ENCODE results near the gene GASK1A.

Gene GASK1A

GRCh38 chr3:42994595-42994994 lies 15.5 kb downstream of the GASK1A start:
- no peak overlapping the region for H3K27ac Mint-ChIP-seq
- H3K9me3 Mint-ChIP-seq, result no peaks in the 10 kb centered on the region
- no peak for DNase-seq (ENCODE audit: low spot score)
- H3K4me1 Mint-ChIP-seq (ENCODE audit: low read depth), result peaks cover 3% of the 10 kb centered on the region
- H3K27me3 Mint-ChIP-seq (ENCODE audit: low read depth), result no peaks in the 10 kb centered on the region
- no peak overlapping the region for H3K4me3 Mint-ChIP-seq
- no peaks in the 10 kb centered on the region for H3K36me3 Mint-ChIP-seq (ENCODE audit: low read depth)

GRCh38 chr3:42996021-42996420 lies 16.9 kb downstream of the GASK1A start:
- Mint-ChIP-seq H3K4me1 (ENCODE audit: low read depth) (peaks cover 3% of the 10 kb centered on the region), H3K4me3 (no peak overlapping the region), H3K27me3 (ENCODE audit: low read depth) (no peaks in the 10 kb centered on the region), H3K27ac (no peak overlapping the region), H3K9me3 (no peaks in the 10 kb centered on the region), H3K36me3 (ENCODE audit: low read depth) (no peaks in the 10 kb centered on the region)
- no peak for DNase-seq (ENCODE audit: low spot score)

DNA sequence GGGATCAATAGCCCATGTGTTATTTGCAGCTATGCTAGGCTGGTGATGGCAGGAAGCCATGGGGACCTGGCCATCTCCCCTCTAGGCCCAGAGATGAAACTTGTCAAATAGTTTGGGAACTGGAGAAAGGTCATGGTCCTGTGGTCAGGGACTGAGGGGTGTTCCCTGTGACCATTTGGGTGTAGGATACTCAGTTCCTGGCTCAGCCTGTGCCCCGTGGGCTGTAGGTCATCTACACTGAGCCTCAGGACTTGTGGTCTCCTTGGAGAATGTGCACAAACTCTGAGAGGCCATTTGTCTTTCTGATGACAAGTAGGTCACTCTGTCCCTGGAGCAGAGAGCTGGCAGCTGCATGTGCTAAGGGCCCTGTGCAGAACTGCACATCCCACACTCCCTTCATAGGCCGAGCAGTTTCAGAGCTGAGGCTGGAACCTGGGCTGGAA lies 17.5 kb downstream of the GASK1A start:
- H3K9me3 Mint-ChIP-seq, result no peaks in the 10 kb centered on the region
- peaks cover 3% of the 10 kb centered on the region for H3K4me1 Mint-ChIP-seq (ENCODE audit: low read depth)
- DNase-seq (ENCODE audit: low spot score), result no peak
- no peak overlapping the region for H3K27ac Mint-ChIP-seq
- no peak overlapping the region for H3K4me3 Mint-ChIP-seq
- H3K36me3 Mint-ChIP-seq (ENCODE audit: low read depth), result no peaks in the 10 kb centered on the region
- H3K27me3 Mint-ChIP-seq (ENCODE audit: low read depth), result no peaks in the 10 kb centered on the region

DNA sequence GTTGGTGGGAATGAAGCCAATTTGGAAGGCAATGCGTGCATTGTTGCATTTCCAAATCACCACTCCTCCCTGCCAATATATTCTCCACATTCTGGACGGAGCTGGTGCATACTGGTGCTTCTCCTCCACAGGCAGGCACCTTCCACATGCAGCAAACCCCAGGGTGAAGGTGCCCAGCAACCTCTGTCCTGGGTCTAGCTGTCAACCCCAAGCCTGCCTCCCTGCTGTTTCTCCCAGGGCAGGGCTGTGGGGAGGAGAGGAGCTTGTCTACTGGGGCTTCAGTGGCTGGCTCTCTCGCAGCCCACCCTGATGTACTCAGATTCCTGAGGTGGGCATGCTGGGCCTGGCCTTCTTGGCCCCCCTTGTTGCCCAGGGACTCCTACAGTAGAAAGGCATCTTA lies 20.1 kb downstream of the GASK1A start:
- H3K27ac Mint-ChIP-seq, result no peak overlapping the region
- peaks cover 2% of the 10 kb centered on the region for H3K27me3 Mint-ChIP-seq (ENCODE audit: low read depth)
- H3K4me1 Mint-ChIP-seq (ENCODE audit: low read depth), result peaks cover 3% of the 10 kb centered on the region
- H3K4me3 Mint-ChIP-seq, result no peak overlapping the region
- H3K36me3 Mint-ChIP-seq (ENCODE audit: low read depth), result no peaks in the 10 kb centered on the region
- no peak for DNase-seq (ENCODE audit: low spot score)
- no peaks in the 10 kb centered on the region for H3K9me3 Mint-ChIP-seq

DNA sequence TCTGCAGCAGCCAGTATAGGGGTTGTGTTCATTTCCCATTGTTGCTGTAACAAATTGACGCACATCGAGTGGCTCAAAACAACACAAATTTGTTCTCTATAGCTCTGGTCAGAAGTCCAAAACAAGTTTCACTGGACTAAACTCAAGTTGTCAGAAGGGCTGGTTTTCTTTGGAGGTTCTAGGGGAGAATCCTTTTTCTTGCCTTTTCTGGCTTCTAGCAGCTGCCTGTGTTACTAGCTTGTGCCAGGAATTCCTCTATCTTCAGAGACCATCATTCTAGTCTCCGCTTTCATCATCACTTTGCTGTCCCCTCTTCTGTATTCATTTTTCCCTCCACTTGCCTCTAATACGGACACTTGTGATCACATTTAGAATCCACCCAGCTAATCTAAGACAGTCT lies 20.5 kb downstream of the GASK1A start:
- Mint-ChIP-seq H3K4me3 (no peak overlapping the region), H3K9me3 (no peaks in the 10 kb centered on the region), H3K4me1 (ENCODE audit: low read depth) (peaks cover 3% of the 10 kb centered on the region), H3K27me3 (ENCODE audit: low read depth) (peaks cover 2% of the 10 kb centered on the region), H3K27ac (no peak overlapping the region), H3K36me3 (ENCODE audit: low read depth) (no peaks in the 10 kb centered on the region)
- DNase-seq (ENCODE audit: low spot score), result no peak

- no peaks in the 10 kb centered on the region for H3K9me3 Mint-ChIP-seq
- DNase-seq (ENCODE audit: low spot score), result no peak
- no peak overlapping the region for H3K4me3 Mint-ChIP-seq
- no peak overlapping the region for H3K27ac Mint-ChIP-seq
- no peaks in the 10 kb centered on the region for H3K36me3 Mint-ChIP-seq (ENCODE audit: low read depth)
- H3K4me1 Mint-ChIP-seq (ENCODE audit: low read depth), result no peaks in the 10 kb centered on the region
- H3K27me3 Mint-ChIP-seq (ENCODE audit: low read depth), result peaks cover 2% of the 10 kb centered on the region
Observed at GRCh38 chr3:43000387-43000786, 21.3 kb downstream of the GASK1A start.

- no peak for DNase-seq (ENCODE audit: low spot score)
- no peak overlapping the region for H3K27ac Mint-ChIP-seq
- H3K27me3 Mint-ChIP-seq (ENCODE audit: low read depth), result peaks cover 4% of the 10 kb centered on the region
- no peaks in the 10 kb centered on the region for H3K4me1 Mint-ChIP-seq (ENCODE audit: low read depth)
- no peak overlapping the region for H3K4me3 Mint-ChIP-seq
- no peaks in the 10 kb centered on the region for H3K9me3 Mint-ChIP-seq
- no peaks in the 10 kb centered on the region for H3K36me3 Mint-ChIP-seq (ENCODE audit: low read depth)
Observed at GRCh38 chr3:43001094-43001553, 22.0 kb downstream of the GASK1A start.

GRCh38 chr3:43001556-43002121 lies 22.5 kb downstream of the GASK1A start:
- no peaks in the 10 kb centered on the region for H3K9me3 Mint-ChIP-seq
- H3K27ac Mint-ChIP-seq, result no peak overlapping the region
- DNase-seq (ENCODE audit: low spot score), result no peak
- H3K4me3 Mint-ChIP-seq, result no peak overlapping the region
- no peaks in the 10 kb centered on the region for H3K4me1 Mint-ChIP-seq (ENCODE audit: low read depth)
- H3K27me3 Mint-ChIP-seq (ENCODE audit: low read depth), result peaks cover 4% of the 10 kb centered on the region
- H3K36me3 Mint-ChIP-seq (ENCODE audit: low read depth), result no peaks in the 10 kb centered on the region

DNA sequence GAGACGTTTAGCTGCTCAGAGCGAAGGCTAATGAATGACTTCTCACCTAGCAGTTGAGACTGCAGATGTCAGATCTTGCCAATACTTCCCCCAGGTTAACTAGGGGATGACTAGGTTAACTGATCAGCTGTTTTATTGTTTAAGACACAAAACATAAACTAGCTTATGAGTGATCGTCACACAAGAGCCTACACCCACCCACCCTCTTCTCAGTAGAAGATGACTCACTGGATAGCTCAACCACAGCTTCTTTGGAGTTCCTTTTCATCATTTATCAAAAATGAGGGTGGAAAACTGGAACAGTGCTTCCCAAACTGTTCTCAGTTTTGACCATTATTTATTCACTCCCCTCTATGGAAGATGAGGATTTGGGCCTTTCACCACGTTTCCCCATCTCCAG lies 25.2 kb downstream of the GASK1A start:
- H3K27me3 Mint-ChIP-seq (ENCODE audit: low read depth), result peaks cover 7% of the 10 kb centered on the region
- H3K27ac Mint-ChIP-seq, result no peak overlapping the region
- no peak overlapping the region for H3K4me3 Mint-ChIP-seq
- no peaks in the 10 kb centered on the region for H3K9me3 Mint-ChIP-seq
- H3K36me3 Mint-ChIP-seq (ENCODE audit: low read depth), result no peaks in the 10 kb centered on the region
- DNase-seq (ENCODE audit: low spot score), result no peak
- H3K4me1 Mint-ChIP-seq (ENCODE audit: low read depth), result no peaks in the 10 kb centered on the region

DNA sequence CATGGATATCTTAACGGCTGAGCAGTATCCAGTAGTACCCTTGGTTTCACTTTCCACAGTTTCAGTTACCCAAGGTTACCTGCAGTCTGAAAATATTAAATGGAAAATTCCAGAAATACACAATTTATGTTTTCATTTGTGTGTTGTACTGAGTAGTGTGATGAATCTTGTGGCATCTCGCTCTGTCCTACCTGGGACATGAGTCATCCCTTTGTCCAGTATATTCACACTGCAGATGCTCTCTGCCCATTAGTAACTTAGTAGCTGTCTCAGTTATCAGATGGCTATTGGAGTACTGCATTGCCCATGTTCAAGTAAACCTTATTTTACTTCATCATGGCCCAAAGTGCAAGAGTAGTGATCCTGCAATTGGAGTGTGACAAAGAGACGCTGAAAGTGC lies 26.1 kb downstream of the GASK1A start:
- no peaks in the 10 kb centered on the region for H3K9me3 Mint-ChIP-seq
- no peak for DNase-seq (ENCODE audit: low spot score)
- no peaks in the 10 kb centered on the region for H3K4me1 Mint-ChIP-seq (ENCODE audit: low read depth)
- no peaks in the 10 kb centered on the region for H3K36me3 Mint-ChIP-seq (ENCODE audit: low read depth)
- no peak overlapping the region for H3K27ac Mint-ChIP-seq
- H3K4me3 Mint-ChIP-seq, result no peak overlapping the region
- peaks cover 7% of the 10 kb centered on the region for H3K27me3 Mint-ChIP-seq (ENCODE audit: low read depth)

GRCh38 chr3:43005981-43006380 lies 26.9 kb downstream of the GASK1A start:
- H3K27ac Mint-ChIP-seq, result no peak overlapping the region
- no peaks in the 10 kb centered on the region for H3K9me3 Mint-ChIP-seq
- no peak for DNase-seq (ENCODE audit: low spot score)

DNA sequence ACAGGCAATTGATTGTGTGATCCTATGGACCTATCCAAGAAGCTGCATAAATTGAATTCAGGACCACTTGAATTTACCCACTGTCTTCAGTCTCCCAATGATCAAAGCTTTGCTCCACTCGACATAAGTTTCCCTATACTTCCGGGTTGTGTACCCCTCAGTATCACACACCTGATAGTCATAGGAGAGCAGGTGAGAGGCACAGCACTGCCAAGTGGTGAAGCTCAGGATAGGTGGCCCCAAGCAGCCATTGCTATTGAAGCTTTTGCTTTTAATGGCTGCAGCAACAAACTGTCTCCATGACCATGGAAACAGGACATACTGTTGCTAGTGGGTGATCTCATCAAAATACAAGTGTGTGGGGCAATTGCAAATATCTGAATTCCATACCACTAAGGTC lies 27.7 kb downstream of the GASK1A start:
- DNase-seq (ENCODE audit: low spot score), result no peak

More at GRCh38 chr3:43005981-43006380, 26.9 kb downstream of the GASK1A start:
- Mint-ChIP-seq H3K27me3 (ENCODE audit: low read depth) (peaks cover 7% of the 10 kb centered on the region), H3K4me1 (ENCODE audit: low read depth) (no peaks in the 10 kb centered on the region), H3K4me3 (no peak overlapping the region), H3K36me3 (ENCODE audit: low read depth) (no peaks in the 10 kb centered on the region)

GRCh38 chr3:43009547-43009946 lies 30.4 kb downstream of the GASK1A start:
- Mint-ChIP-seq H3K9me3 (no peaks in the 10 kb centered on the region), H3K27ac (no peak overlapping the region), H3K4me3 (no peak overlapping the region), H3K4me1 (ENCODE audit: low read depth) (no peaks in the 10 kb centered on the region), H3K36me3 (ENCODE audit: low read depth) (no peaks in the 10 kb centered on the region), H3K27me3 (ENCODE audit: low read depth) (peaks cover 5% of the 10 kb centered on the region)
- DNase-seq (ENCODE audit: low spot score), result no peak

More for the DNA sequence above, 27.7 kb downstream of the GASK1A start:
- H3K27me3 Mint-ChIP-seq (ENCODE audit: low read depth), result peaks cover 7% of the 10 kb centered on the region
- no peaks in the 10 kb centered on the region for H3K4me1 Mint-ChIP-seq (ENCODE audit: low read depth)
- no peaks in the 10 kb centered on the region for H3K36me3 Mint-ChIP-seq (ENCODE audit: low read depth)
- no peak overlapping the region for H3K4me3 Mint-ChIP-seq
- no peaks in the 10 kb centered on the region for H3K9me3 Mint-ChIP-seq
- no peak overlapping the region for H3K27ac Mint-ChIP-seq

GRCh38 chr3:43010638-43011037 lies 31.5 kb downstream of the GASK1A start:
- Mint-ChIP-seq H3K9me3 (no peaks in the 10 kb centered on the region), H3K36me3 (ENCODE audit: low read depth) (no peaks in the 10 kb centered on the region), H3K4me3 (no peak overlapping the region), H3K27me3 (ENCODE audit: low read depth) (peaks cover 5% of the 10 kb centered on the region), H3K4me1 (ENCODE audit: low read depth) (no peaks in the 10 kb centered on the region), H3K27ac (no peak overlapping the region)
- DNase-seq (ENCODE audit: low spot score), result no peak

- DNase-seq (ENCODE audit: low spot score), result no peak
- Mint-ChIP-seq H3K36me3 (ENCODE audit: low read depth) (no peaks in the 10 kb centered on the region), H3K27ac (no peak overlapping the region), H3K27me3 (ENCODE audit: low read depth) (peaks cover 3% of the 10 kb centered on the region), H3K4me1 (ENCODE audit: low read depth) (no peaks in the 10 kb centered on the region), H3K4me3 (no peak overlapping the region), H3K9me3 (no peaks in the 10 kb centered on the region)
Observed at GRCh38 chr3:43011638-43012037, 32.5 kb downstream of the GASK1A start.

Measured in T-helper 2 cell treated with Interferon-gamma antibody and Interleukin-4, amounts not matched to agents 5 μg/mL and 100 μg/mL, for 36 hours (primary cell).